CD4-positive, alpha-beta T cell (primary cell): ENCODE data around the gene JAZF1. TPM values are rescaled to one million over a fixed set of nuclear protein-coding genes. Genes with fewer than 3 reads are reported as not detected.

Experiments used
- ATAC-seq: fragments of 200-7000 bp; cut with Tn5 transposase; one replicate; pipeline ENCODE4 v1.10.0; 2022; ENCODE audit warnings: mild to moderate bottlenecking; ENCODE audit not compliant: poor library complexity
- CTCF ChIA-PET: fragments of 350-600 bp; sonication (Branson Sonifier 250); formaldehyde crosslinking; loops from one replicate; lab custom pipeline; 2021; ENCODE audit warnings: antibody characterized with exemption, inconsistent platforms; lab: Charles Lee
- POLR2A ChIA-PET: fragments of 350-600 bp; sonication (Branson Sonifier 250); formaldehyde crosslinking; loops from one replicate; lab custom pipeline; 2021; ENCODE audit warnings: antibody characterized with exemption, inconsistent platforms; lab: Charles Lee
- DNase-seq, 14 experiments: peaks; one replicate each; pipeline ENCODE4 v3.0.0-alpha.2; 2013 to 2020; ENCODE audit warnings: mixed read lengths in 2 of 14
- H3K27ac ChIP-seq, 2 donors: one replicate each; pipeline versions ENCODE4 v1.5.1 to v1.7.0; 2013; ENCODE audit warnings: low read length in 2 of 2, low read depth in 1 of 2, mild to moderate bottlenecking in 1 of 2
- H3K27me3 ChIP-seq, 2 experiments: 1 replicate in 1 of 2; 2 replicates in 1 of 2; pipeline versions ENCODE4 v1.6.1 to v1.7.0; 2013; ENCODE audit warnings: low read length in 2 of 2, control low read depth in 1 of 2, mild to moderate bottlenecking in 1 of 2, moderate library complexity in 1 of 2; ENCODE audit not compliant: insufficient read depth in 2 of 2, control insufficient read depth in 1 of 2
- H3K36me3 ChIP-seq: one replicate; pipeline ENCODE4 v1.6.1; 2013; ENCODE audit warnings: low read length, control low read depth; ENCODE audit not compliant: insufficient read depth
- H3K4me1 ChIP-seq: one replicate; pipeline ENCODE4 v1.6.1; 2013; ENCODE audit warnings: low read length, control low read depth; ENCODE audit not compliant: insufficient read depth
- H3K4me3 ChIP-seq: one replicate; pipeline ENCODE4 v1.5.1; 2013; ENCODE audit warnings: mild to moderate bottlenecking, low read length, moderate library complexity
- H3K9me3 ChIP-seq, 2 experiments: 1 replicate in 1 of 2; 2 replicates in 1 of 2; pipeline versions ENCODE4 v1.6.1 to v1.7.0; 2013; ENCODE audit warnings: low read length in 2 of 2, mild to moderate bottlenecking in 2 of 2, control low read depth in 1 of 2, moderate library complexity in 1 of 2; ENCODE audit not compliant: control insufficient read depth in 1 of 2, insufficient read depth in 1 of 2
- H3K27ac Mint-ChIP-seq: one replicate; pipeline ENCODE4 v1.8.0; 2020; ENCODE audit warnings: mixed read lengths
- H3K27me3 Mint-ChIP-seq: one replicate; pipeline ENCODE4 v1.8.0; 2021; ENCODE audit warnings: mixed read lengths
- H3K36me3 Mint-ChIP-seq: one replicate; pipeline ENCODE4 v1.8.0; 2021; ENCODE audit warnings: low read depth, mixed read lengths
- H3K4me1 Mint-ChIP-seq: one replicate; pipeline ENCODE4 v1.8.0; 2021; ENCODE audit warnings: low read depth, mixed read lengths
- H3K4me3 Mint-ChIP-seq: one replicate; pipeline ENCODE4 v1.8.0; 2020; ENCODE audit warnings: mild to moderate bottlenecking, mixed read lengths
- H3K9me3 Mint-ChIP-seq: one replicate; pipeline ENCODE4 v1.8.0; 2020; ENCODE audit warnings: mixed read lengths
- CTCF ChIP-seq: fragments of 200-600 bp; IDR thresholded peaks from one replicate; pipeline ENCODE4 v1.8.0; 2022; ENCODE audit warnings: antibody characterized with exemption, mild to moderate bottlenecking
- intact Hi-C, 2 experiments: fragments of 100-400 bp; cut with DNase I in 1 of 2; cut with micrococcal nuclease in 1 of 2; formaldehyde crosslinking; loops; one replicate each; pipeline versions ENCODE4 v1.15.1 to v1.9.0; 2023 to 2025; cut with DNase I, micrococcal nuclease
- total RNA-seq, 174 experiments: library from RNA in 2 of 174; stranded (reverse) in 2 of 174; gene quantifications; one replicate each; pipeline ENCODE4 v1.2.3 and lab custom pipeline; 2021 to 2026

The JAZF1 gene
- total RNA-seq, 2 experiments from 2014 or later = 9.9 to 11.1 TPM

- Histone ChIP-seq H3K27ac (no peak overlapping the region), H3K27me3 (no peaks in the 10 kb centered on the region), H3K36me3 (no peaks in the 10 kb centered on the region), H3K4me1 (peaks cover 14% of the 10 kb centered on the region), H3K9me3 (no peaks in the 10 kb centered on the region), H3K4me3 (no peak overlapping the region)
- DNase-seq (no peak), ATAC-seq (no peak)
- H3K27me3 Mint-ChIP-seq = no peaks in the 10 kb centered on the region
- CTCF ChIA-PET = no interaction called here
- no peak overlapping the region for H3K27ac Mint-ChIP-seq
- H3K4me1 Mint-ChIP-seq = peaks cover 14% of the 10 kb centered on the region
- no peaks in the 10 kb centered on the region for H3K36me3 Mint-ChIP-seq
- no peak overlapping the region for H3K4me3 Mint-ChIP-seq
- intact Hi-C loops = no loop called here
- TF ChIP-seq CTCF = no peak
- POLR2A ChIA-PET = no interaction called here
- H3K9me3 Mint-ChIP-seq = no peaks in the 10 kb centered on the region
Observed at GRCh38 chr7:28138837-28139236, 41.8 kb downstream of the JAZF1 start.

DNA sequence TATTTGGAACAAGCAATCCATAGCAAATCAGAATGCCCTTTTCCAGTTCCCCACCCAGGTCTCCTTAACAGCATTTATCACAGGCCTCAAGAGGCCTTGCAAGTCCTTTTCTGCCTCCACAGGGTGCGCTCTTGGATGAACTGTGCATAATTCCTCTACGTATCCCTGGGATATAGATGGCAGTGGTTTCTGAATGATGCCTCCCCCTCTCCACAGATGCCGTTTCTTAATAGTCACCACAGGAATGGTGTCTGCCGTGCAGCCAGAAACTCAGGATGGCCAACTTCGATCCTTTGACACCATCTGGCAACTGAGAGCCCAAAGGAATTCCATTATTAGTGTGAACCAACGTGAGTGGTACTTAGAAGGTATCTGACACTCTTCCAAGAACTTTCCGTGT is 43.1 kb downstream of the JAZF1 start:
- Mint-ChIP-seq H3K27ac (no peak overlapping the region), H3K4me3 (no peak overlapping the region), H3K4me1 (peaks cover 14% of the 10 kb centered on the region), H3K27me3 (no peaks in the 10 kb centered on the region), H3K9me3 (no peaks in the 10 kb centered on the region), H3K36me3 (no peaks in the 10 kb centered on the region)
- H3K4me1 ChIP-seq = peaks cover 14% of the 10 kb centered on the region
- H3K4me3 ChIP-seq = no peak overlapping the region
- ChIA-PET POLR2A (no interaction called here), CTCF (no interaction called here)
- no peak for TF ChIP-seq CTCF
- no peak overlapping the region for H3K27ac ChIP-seq
- H3K36me3 ChIP-seq = no peaks in the 10 kb centered on the region
- intact Hi-C loops = no loop called here
- no peak for DNase-seq
- no peak for ATAC-seq
- no peaks in the 10 kb centered on the region for H3K27me3 ChIP-seq
- H3K9me3 ChIP-seq = no peaks in the 10 kb centered on the region

- Mint-ChIP-seq H3K4me1 (peaks cover 14% of the 10 kb centered on the region), H3K36me3 (no peaks in the 10 kb centered on the region), H3K9me3 (no peaks in the 10 kb centered on the region), H3K27ac (no peak overlapping the region), H3K27me3 (no peaks in the 10 kb centered on the region), H3K4me3 (no peak overlapping the region)
- CTCF ChIA-PET = no interaction called here
- Histone ChIP-seq H3K4me1 (peaks cover 14% of the 10 kb centered on the region), H3K9me3 (no peaks in the 10 kb centered on the region), H3K4me3 (no peak overlapping the region), H3K36me3 (no peaks in the 10 kb centered on the region), H3K27ac (no peak overlapping the region), H3K27me3 (no peaks in the 10 kb centered on the region)
- POLR2A ChIA-PET = no interaction called here
- DNase-seq = no peak
- TF ChIP-seq CTCF = no peak
- no peak for ATAC-seq
- intact Hi-C loops = no loop called here
Observed at GRCh38 chr7:28136885-28137284, 43.7 kb downstream of the JAZF1 start.
